Lung (tissue), 12 donors: ENCODE data around the gene ERC2. TPM values are rescaled to one million over a fixed set of nuclear protein-coding genes. Genes with fewer than 3 reads are reported as not detected.

ENCODE experiments used
- ATAC-seq: fragments of 200-7000 bp; cut with Tn5 transposase; one replicate; pipeline ENCODE4 v1.9.1; 2020; ENCODE audit warnings: moderate number of reproducible peaks; ENCODE audit not compliant: insufficient read depth, low FRiP score
- DNase-seq, 3 donors: peaks; one replicate each; pipeline ENCODE4 v3.0.0-alpha.2; 2013 to 2017
- H3K27ac ChIP-seq, 2 donors: one replicate each; pipeline ENCODE4 v1.5.1; 2013; ENCODE audit warnings: mild to moderate bottlenecking in 2 of 2, moderate library complexity in 2 of 2, control low read depth in 1 of 2, inconsistent platforms in 1 of 2, low read depth in 1 of 2, low read length in 1 of 2
- H3K27me3 ChIP-seq, 3 donors: one replicate each; pipeline ENCODE4 v1.5.1; 2013; ENCODE audit warnings: low read length in 2 of 3; ENCODE audit not compliant: control insufficient read depth in 3 of 3, insufficient read depth in 3 of 3
- H3K36me3 ChIP-seq, 4 donors: one replicate each; pipeline ENCODE4 v1.5.1; 2013; ENCODE audit warnings: low read length in 4 of 4, mild to moderate bottlenecking in 1 of 4, moderate library complexity in 1 of 4; ENCODE audit not compliant: control insufficient read depth in 4 of 4, insufficient read depth in 4 of 4
- H3K4me1 ChIP-seq, 5 donors: one replicate each; pipeline ENCODE4 v1.5.1; 2013; ENCODE audit warnings: low read length in 5 of 5, mild to moderate bottlenecking in 2 of 5, moderate library complexity in 1 of 5; ENCODE audit not compliant: control insufficient read depth in 5 of 5, insufficient read depth in 5 of 5
- H3K4me3 ChIP-seq: one replicate; pipeline ENCODE4 v1.5.1; 2013; ENCODE audit warnings: mild to moderate bottlenecking, control low read depth, moderate library complexity
- H3K9ac ChIP-seq, 2 donors: one replicate each; pipeline ENCODE4 v1.5.1; 2013; ENCODE audit warnings: low read length in 2 of 2, control low read depth in 1 of 2; ENCODE audit not compliant: insufficient read depth in 1 of 2
- H3K9me3 ChIP-seq, 4 donors: one replicate each; pipeline ENCODE4 v1.5.1; 2013; ENCODE audit warnings: low read length in 3 of 4, mild to moderate bottlenecking in 1 of 4, moderate library complexity in 1 of 4; ENCODE audit not compliant: control insufficient read depth in 4 of 4, insufficient read depth in 3 of 4
- CTCF ChIP-seq: IDR thresholded peaks from 2 replicates; pipeline ENCODE4 v1.5.1; 2012; ENCODE audit warnings: mild to moderate bottlenecking; ENCODE audit errors: control extremely low read depth, extremely low read depth
- WGBS, 2 donors: extraction: QIAGEN DNeasy Blood & Tissue Kit; methylation state at CpG; one replicate each; pipeline ENCODE4 v1.1.7; 2013; 5-methylcytosine and 5-hydroxymethylcytosine counted together
- polyA plus RNA-seq, 2 donors: library from polyadenylated mRNA; stranded (reverse); fragments of 200-250 nt; gene quantifications; one replicate each; pipeline ENCODE4 v1.2.1, GENCODE V29; 2013
- total RNA-seq, 2 donors: library from RNA; depleted of rRNA in 1 of 2; stranded (reverse); fragments of >200 nt in 1 of 2; gene quantifications; one replicate each; pipeline ENCODE4 v1.2.1, GENCODE V29; 2014 to 2021
- donor health status: control.
- donor health status: control.
- donor health status: Bipolar disorder and iron deficiency.
- donor health status: healthy.
- donor health status: DM: yes; HTN: yes; CAD: no.

Gene ERC2
- total and polyA plus RNA-seq, 4 donors, result 0.20 to 3.5 (median 0.97) TPM

GRCh38 chr3:55659701-55660100, 808.6 kb downstream of the ERC2 start:
- ATAC-seq, result no peak
- no peaks in the 10 kb centered on the region for H3K36me3 ChIP-seq
- H3K9me3 ChIP-seq, result peaks cover 0 to 2% (median 0%) of the 10 kb centered on the region in 4 donors
- no peak overlapping the region for H3K4me3 ChIP-seq
- no peak overlapping the region for H3K9ac ChIP-seq
- TF ChIP-seq CTCF, result no peak
- no peak overlapping the region for H3K27ac ChIP-seq
- no peak for DNase-seq
- WGBS, 2 donors, result 72 to 89% methylated on average over 5 of the region's 5 CpGs
- no peaks in the 10 kb centered on the region for H3K27me3 ChIP-seq
- H3K4me1 ChIP-seq, result peaks cover 0 to 4% (median 0%) of the 10 kb centered on the region in 5 donors

GRCh38 chr3:55658690-55659562, 809.3 kb downstream of the ERC2 start:
- H3K36me3 ChIP-seq, result no peaks in the 10 kb centered on the region
- H3K27ac ChIP-seq, result no peak overlapping the region
- H3K4me1 ChIP-seq, result peaks cover 0 to 4% (median 0%) of the 10 kb centered on the region in 5 donors
- DNase-seq (no peak), ATAC-seq (no peak)
- no peak overlapping the region for H3K9ac ChIP-seq
- 78 to 86% methylated on average over 8 of the region's 8 CpGs for WGBS, 2 donors
- no peak for TF ChIP-seq CTCF
- no peaks in the 10 kb centered on the region for H3K27me3 ChIP-seq
- H3K9me3 ChIP-seq, result peaks cover 0 to 2% (median 0%) of the 10 kb centered on the region in 4 donors
- no peak overlapping the region for H3K4me3 ChIP-seq

GRCh38 chr3:55658270-55658669, 810.0 kb downstream of the ERC2 start:
- peaks cover 0 to 4% (median 0%) of the 10 kb centered on the region in 5 donors for H3K4me1 ChIP-seq
- no peak overlapping the region for H3K9ac ChIP-seq
- no peaks in the 10 kb centered on the region for H3K27me3 ChIP-seq
- 100% methylated on average over 1 of the region's 1 CpG for WGBS, 2 donors
- no peak for DNase-seq
- H3K9me3 ChIP-seq, result peaks cover 0 to 2% (median 0%) of the 10 kb centered on the region in 4 donors
- H3K27ac ChIP-seq, result no peak overlapping the region
- H3K36me3 ChIP-seq, result no peaks in the 10 kb centered on the region
- ATAC-seq, result no peak
- no peak overlapping the region for H3K4me3 ChIP-seq
- no peak for TF ChIP-seq CTCF
